Ecto neural progenitor cell (in vitro differentiated cells): ENCODE data around the gene MYO7A.

Experiments
- DNase-seq: peaks from one replicate; pipeline ENCODE4 v3.0.0-alpha.2; 2018; ENCODE audit warnings: low spot score

The MYO7A gene

DNA sequence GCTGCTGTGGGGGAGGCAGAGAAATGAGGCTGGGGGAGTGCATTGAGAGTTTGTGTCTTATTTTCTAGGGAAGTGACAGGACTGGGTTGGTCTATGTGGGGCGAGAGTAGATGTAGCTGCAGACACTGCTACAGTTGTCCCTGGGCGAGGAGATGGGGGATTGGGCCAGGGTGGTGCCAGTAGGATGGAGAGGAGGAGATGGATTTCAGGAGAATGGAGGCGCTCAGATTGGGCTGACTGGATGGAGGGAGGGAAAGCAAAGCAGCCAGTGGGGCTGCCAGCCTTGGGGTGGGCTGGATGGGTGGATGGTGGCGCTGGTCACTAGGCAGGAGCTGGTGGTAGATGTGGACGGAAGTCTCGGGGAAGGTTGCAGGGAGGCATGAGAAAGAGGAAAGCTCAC is 16.1 kb upstream of the MYO7A start:
- no peak for DNase-seq

DNA sequence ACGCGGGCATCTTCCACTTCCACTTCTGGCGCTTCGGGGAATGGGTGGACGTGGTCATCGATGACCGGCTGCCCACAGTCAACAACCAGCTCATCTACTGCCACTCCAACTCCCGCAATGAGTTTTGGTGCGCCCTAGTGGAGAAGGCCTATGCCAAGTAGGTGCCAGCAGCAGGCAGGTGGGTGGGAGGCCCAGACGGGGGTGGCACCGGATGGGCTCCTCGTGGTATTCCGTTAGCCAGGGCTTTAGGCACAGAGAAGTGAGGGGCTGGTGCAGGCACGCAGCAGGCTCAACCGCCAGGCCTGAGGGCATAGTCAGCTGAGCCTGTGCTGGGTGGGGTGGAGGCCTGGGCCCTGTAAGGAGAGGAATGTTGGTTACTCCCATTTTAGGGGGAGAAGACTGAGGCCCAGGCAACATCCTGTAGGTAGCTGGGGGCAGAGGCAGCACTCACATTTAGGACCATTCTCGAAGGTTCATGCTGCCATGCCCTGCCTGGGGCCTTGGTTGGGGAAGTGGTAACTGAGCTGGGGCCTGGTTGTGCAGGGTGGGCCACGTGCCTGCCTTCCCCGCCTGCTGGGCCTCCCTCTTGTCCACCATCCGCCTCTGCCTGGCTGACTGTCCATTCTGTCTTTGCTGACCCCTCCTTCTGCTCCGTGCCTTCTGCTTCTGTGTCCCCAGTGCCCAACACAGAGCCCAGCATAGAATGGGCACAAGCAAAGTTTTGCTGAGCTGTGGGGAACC is 15.2 kb upstream of the MYO7A start:
- DNase-seq: no peak

DNA sequence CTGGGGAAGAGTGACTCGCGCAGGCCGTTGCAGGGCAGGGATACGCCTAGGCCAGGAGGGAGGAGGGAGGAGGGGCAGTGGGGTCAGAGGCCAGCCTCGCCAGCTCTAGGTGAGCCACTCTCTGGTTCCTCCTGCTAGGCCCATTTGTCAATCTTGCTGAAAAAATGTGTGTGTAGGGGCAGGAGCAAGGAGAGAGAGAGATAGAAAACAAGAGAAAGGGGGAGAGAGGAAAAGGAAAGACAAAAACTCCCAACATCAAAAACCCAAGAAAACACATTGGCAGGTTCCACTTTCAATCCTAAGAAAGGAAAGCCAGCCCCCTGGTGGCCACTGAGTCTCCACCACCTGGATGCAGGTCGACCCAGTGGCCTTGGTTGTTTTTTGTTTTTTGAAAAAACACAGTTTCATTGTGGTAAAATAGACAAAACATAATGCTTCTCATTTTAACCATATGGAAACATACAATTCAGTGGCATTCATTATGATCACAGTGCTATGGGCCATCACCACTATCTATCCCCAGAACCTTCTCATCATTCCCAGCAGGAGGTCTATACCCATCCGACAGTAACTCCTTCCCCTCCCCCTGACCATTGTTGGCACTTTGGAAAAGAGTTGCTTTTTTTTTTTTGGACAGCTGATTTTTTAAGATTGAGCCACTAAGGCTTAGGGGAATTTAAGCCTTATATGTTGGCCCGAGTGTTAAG is 14.5 kb upstream of the MYO7A start:
- no peak for DNase-seq

DNA sequence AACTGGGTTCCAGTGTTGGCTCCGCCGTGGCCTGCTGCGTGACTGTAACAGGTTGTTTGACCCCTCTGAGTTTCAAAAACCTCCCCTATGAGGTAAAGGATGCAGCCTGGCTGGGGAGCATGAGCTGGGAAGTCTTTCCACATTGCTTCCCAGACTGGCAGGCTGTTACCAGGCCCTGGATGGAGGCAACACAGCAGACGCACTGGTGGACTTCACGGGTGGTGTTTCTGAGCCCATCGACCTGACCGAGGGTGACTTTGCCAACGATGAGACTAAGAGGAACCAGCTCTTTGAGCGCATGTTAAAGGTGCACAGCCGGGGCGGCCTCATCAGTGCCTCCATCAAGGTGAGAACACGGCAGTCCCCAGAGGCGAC is 14.0 kb upstream of the MYO7A start:
- DNase-seq: no peak

DNA sequence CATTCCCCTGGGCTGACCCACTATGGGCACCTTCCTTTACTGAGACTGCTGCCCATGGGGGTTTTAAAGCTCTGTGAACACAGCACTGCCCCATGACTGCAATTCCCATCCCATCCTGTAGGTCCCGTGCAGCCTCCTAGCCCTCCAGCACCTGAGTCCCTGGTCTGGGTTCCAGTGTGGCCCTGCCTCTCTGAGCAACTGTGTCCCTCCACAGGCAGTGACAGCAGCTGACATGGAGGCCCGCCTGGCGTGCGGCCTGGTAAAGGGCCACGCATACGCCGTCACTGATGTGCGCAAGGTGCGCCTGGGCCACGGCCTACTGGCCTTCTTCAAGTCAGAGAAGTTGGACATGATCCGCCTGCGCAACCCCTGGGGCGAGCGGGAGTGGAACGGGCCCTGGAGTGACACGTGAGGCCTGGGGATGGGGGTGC is 12.8 kb upstream of the MYO7A start:
- no peak for DNase-seq

DNA sequence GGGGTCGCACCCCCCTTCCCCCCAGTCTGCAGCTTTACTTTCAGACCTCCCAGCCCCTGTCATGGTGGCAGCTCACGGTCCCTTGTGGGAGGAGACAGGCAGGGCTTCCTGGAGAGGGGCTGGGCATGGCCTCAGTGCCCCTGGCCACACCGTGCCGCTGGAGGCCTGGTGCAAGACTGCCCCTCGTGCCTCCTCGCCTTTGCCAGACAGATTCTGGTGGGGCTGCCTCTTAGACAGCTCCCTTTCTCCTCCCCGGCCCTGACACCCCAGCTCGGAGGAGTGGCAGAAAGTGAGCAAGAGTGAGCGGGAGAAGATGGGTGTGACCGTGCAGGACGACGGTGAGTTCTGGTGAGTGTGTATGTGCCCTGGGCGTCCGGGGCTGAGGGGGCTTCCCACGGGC is 12.1 kb upstream of the MYO7A start:
- DNase-seq: no peak

DNA sequence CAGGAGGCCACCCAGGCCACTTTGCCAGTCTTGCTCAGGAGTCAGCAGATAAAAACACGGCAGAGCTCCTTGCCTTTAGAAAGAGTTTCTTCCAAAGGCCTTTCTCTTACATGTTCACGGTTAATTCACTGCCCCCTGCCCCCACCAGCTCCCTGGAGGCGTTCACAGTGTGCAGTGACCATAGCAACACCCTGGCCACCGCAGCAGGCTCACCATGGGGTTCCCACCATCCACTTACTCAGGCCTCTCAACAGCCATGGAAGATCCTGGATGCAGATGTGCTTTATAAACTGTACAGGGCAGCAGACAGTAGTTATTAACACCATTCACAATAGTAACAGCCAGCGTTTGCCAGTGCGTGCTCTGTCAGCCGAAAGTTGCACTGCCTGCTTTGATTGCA is 10.6 kb upstream of the MYO7A start:
- no peak for DNase-seq

DNA sequence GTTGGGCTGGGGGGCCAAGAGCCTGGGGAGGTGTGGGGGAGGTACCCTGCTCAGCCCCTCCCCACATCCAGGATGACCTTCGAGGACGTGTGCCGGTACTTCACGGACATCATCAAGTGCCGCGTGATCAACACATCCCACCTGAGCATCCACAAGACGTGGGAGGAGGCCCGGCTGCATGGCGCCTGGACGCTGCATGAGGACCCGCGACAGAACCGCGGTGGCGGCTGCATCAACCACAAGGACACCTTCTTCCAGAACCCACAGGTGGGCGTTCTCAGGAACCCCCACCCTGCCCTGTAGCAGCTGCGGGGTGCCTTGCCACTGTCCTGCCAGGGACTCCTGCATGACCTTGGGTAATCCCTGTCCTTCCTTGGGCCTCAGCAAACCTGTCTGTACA is 10.0 kb upstream of the MYO7A start:
- no peak for DNase-seq

DNA sequence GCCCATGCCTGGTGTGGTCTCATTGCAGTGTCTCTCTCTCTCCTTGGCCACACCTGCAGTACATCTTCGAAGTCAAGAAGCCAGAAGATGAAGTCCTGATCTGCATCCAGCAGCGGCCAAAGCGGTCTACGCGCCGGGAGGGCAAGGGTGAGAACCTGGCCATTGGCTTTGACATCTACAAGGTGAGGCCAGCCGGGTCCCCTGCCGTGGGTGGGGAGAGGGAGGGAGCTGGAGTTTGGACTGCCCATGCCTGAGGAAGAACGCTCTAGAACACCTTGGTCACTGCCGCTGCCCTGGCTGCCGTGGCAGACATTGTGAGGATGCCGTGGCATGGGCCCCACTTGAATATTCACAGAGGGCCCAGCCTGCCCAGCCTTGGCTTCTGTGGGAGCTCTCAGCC is 9.1 kb upstream of the MYO7A start:
- DNase-seq: no peak

DNA sequence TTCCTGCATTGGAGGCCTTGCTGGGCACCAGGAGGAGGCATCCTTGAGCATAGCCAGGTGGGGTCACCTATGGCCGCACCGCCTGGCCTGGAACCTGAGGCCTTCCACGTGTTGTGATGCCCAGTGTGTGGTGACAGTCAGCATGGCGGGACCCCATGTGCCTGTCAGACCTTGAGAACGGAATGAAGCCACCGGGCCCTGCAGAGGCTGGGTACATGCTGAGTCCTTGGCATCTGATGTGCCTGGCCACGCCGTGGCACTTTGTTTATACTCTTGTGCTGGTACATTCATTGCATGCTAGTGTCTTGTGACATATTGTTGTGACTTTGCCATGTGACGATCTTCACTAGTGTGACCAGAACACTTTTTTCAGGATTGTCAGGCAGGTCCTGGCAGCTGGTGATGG is 8.5 kb upstream of the MYO7A start:
- DNase-seq: no peak

DNA sequence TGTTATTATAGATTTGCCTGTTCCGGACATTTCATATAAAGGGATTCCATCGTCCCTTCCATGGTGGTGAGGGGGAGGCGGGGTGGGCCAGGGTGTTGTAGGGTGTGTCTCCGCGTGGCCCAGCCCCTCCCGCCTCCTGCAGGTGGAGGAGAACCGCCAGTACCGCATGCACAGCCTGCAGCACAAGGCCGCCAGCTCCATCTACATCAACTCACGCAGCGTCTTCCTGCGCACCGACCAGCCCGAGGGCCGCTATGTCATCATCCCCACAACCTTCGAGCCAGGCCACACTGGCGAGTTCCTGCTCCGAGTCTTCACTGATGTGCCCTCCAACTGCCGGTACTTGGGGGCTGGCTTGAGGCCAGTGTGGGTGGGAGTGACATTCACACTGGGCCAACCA is 7.5 kb upstream of the MYO7A start:
- no peak for DNase-seq

DNA sequence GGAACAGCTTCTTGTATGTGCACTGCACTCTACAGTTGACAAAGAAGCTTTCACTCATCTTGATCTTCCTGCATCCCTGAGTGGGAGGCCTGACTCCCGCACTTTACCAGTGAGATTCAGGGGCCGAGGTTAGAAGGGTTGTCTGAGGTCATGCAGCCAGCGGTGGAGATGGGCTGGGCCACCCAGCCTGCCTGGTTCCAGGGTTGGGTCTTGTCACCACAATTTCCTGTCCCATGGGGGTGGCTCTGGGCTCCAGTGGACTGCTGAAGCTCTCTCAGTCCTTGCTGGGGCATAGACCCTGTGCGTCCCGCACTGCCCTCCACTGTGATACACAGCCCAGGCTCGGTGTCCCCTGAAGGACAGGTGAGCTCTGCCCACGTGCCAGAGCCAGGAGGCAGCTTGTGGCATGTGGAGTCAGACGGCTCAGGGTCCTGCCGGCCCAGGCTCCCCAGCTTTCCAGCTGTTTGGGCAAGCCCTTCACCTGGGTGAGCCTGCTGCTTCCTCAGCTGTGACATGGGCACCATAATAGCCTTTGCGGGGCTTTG is 6.9 kb upstream of the MYO7A start:
- no peak for DNase-seq

DNA sequence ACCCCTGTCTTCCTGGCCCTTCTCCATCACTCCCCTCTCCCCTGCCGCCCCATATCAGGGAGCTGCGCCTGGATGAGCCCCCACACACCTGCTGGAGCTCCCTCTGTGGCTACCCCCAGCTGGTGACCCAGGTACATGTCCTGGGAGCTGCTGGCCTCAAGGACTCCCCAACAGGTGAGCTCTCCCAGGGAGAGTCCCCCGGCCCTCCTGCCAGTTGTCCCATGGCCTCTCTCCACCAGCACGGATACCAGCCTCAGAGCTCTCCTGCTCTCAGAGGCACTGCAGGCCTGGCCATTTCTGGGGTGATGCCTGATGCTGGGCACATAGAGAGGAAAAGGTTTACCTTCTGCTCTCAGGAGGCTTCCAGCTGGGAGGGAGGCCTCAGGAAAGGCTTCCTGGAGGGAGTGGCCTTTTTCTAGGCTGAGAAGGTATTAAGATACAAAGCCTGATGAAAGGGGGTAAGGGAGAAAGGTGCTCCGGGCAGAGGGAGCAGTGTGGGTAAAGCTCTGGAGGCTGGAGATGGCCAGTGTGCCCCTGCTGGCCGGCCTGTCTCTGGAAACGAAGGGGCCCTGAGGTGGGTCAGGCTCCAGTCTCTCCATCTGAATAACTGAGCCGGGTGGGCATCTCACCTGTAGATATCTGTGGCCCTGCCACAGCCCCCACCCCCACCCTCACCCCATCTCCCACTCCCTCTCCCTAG is 6.0 kb upstream of the MYO7A start:
- no peak for DNase-seq

DNA sequence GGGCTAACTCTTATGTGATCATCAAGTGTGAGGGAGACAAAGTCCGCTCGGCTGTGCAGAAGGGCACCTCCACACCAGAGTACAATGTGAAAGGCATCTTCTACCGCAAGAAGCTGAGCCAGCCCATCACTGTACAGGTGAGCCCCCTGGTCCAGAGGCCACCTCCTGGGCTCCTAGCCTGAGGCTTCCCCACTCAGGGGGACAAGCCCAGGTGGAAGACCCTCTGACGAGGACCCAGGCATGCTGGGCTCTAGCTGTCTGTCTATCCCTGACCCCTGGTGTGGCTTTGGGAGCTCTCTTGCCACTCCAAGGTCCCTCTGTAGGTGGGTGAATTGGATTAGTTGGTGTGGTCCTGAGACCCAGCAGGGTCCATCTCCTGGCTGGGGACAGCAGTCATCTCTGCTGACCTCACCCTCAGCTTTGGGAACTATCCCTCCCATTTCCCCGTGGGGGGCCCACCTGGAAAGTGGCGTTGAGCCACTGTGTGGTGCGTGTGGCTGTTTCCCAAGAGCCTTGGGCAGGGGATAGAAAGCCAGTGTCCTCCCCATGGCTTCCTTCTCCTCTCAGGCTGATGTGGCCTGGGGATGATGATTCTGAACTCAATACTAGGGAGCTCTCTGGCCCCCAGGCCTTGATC is 5.4 kb upstream of the MYO7A start:
- no peak for DNase-seq

DNA sequence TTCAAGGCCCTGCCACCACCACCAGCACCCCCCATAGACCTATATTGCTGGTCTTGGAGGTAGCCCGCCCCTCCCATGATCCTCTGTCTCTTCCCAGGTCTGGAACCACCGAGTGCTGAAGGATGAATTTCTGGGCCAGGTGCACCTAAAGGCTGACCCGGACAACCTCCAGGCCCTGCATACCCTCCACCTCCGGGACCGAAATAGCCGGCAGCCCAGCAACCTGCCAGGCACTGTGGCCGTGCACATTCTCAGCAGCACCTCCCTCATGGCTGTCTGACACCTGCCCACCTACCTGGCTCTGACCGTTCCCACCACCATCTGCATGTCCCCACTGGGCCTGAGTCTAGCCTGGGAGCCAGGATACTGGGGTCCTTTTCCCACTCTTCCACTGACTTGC is 4.5 kb upstream of the MYO7A start:
- DNase-seq: no peak

DNA sequence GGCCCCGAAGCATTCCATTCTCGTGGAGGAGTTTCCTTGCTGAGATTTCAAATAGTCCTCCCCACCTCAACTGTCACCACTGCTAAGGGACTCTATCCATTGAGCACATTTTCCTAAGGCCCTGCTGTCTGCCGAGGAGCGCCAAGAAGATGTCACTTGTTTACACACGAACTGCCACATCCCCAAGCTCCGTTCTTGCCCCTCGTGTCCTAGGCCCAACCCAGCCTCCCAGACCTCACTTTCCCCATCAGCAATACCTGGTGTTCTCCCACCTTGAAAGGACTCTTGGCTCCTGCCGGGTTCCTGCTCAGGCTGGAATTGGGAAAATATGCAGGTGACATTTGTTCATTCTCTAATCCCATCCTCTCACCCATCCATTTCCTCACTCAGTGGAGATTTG is 4.0 kb upstream of the MYO7A start:
- no peak for DNase-seq

DNA sequence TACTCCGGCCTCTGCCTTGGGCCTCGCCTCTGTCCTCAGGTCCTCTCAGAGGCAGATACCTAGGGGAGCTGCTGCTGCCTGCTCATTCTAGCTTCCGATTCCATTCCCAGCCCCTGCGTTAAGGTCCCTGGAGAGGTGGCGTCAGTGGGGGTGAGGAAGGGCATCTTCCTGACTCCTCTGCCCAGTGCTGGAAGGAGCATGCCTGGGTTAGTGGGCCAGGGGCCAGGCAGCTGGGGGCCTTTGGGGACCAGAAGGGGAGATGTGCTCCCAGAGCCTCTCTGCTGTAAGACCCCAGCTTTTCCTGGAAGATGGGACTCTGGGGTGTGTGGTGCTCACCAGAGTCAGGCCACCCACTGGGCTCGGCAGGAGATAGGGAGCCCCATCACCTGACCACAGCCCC is 3.6 kb upstream of the MYO7A start:
- no peak for DNase-seq

DNA sequence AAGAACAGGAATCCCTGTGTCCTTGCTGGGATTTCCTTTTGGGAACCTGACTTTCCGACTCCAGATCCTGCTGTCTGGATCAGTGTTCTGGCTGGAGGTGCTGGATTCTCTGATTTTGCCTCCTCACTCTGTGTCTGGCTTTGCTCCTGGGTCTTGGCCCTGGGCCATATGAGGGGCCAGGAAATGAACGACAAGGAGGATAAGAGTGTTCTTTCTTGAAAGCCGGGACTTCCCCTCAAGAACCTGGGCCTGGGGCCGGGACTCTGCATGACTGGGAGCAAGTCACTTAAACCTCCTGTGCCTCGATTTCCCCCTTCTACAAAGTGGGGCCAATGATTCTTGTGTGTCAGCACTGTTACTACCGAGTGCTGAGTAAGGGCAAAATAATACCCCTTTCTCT is 2.9 kb upstream of the MYO7A start:
- no peak for DNase-seq

DNA sequence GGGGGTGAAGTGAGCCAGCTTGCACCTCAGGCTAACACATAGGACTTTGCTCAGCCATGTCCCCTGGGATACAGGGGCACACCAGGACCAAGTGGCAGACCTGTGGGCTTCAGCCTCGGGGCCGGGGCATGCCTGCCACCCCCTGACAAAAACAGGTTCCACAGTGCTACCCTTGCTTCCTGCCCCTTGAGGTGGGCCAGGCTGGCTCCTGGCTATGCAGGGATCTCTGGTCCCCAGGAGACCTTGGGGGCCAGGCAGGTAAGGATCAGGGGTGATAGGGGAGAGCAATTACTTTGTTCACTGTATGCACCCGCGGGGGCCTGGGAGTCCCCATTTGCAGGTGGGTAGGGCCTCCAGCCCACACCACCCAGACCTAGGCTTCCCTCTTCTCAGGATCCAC is 2.4 kb upstream of the MYO7A start:
- no peak for DNase-seq

DNA sequence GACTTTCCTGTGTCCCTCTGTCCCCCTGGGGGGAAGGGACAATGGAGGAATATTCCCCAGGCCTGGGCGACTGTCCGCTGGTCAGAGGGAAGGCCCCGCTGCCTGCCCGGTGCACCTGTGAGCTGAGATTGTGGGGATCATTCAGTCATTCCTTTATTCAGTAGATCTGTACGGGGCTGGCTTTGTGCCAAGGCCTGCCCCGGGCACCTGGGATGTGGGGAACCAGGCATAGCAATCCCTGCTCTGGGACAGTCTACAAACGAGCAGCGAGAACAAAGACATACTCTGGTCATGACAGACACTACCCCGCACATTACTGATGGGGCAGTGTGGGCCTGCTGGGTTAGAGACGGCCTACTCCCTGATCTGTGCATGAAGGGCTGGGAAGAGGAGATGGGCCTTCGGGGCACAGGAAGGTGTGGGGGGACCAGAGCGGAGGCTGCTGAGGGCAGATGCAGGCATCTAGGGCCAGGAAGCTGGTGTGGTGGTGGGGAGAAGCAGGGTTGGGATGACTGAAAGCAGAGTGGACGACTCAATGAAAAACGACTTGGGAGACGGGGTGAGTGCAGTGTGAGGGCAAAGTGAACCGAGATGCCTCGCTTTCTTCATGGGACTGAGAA is 1.8 kb upstream of the MYO7A start:
- DNase-seq: no peak

DNA sequence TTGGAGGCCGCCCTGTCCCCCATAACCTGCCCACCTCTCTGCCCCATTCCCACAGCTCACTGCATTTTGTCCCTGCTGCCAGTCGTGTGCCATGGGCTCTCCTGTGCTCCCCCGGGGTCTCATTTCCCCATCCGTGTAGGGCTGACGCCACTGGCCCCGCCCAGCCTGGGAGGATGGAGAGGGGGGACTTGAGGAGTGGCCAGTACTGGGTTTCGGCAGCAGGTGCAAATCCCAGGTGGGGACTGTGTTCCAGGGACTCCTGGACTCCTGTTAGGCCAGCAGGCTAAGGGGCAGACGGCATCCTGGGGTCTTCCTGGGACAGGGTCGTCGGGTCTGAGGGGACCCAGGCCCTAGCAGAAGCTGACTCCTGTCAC is 1.2 kb upstream of the MYO7A start:
- no peak for DNase-seq

DNA sequence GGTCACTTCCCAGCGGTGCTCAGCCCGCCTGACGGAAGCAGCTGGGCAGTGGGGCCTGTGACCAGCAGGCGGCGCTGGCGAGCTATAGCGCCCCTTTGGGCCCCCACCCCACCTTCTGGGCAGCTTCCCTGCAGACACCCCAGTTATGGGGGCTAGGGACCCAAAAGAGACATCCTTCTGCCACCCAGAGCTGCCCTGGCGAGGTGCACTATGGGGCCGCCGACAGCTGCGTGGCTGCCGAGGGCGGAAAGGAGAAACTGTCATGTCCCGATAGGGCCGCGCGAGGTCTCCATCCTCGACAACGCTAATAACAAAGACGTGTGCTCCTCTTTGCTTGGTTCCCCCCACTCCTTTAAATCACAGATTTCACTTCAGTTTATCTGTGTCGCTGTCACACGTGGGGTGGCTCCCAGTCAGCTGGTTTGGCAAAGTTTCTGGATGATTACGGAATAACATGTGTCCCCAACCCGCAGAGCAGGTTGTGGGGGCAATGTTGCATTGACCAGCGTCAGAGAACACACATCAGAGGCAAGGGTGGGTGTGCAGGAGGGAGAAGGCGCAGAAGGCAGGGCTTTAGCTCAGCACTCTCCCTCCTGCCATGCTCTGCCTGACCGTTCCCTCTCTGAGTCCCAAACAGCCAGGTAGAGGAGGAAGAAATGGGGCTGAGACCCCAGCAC is 673 bp upstream of the MYO7A start:
- DNase-seq: peak; percentile 81
